ENCODE measurements around the gene MTMR3.

The MTMR3 gene

GRCh38 chr22:30010789-30011405, 127.9 kb downstream of the MTMR3 start:
- intact Hi-C loops (cut with DNase I) = no loop called here

GRCh38 chr22:30013201-30013600, 130.2 kb downstream of the MTMR3 start:
- DNase-seq = no peak
- intact Hi-C loops (cut with DNase I) = no loop called here

More at GRCh38 chr22:30010789-30011405, 127.9 kb downstream of the MTMR3 start:
- no peak for DNase-seq

GRCh38 chr22:30014244-30014643, 131.3 kb downstream of the MTMR3 start:
- DNase-seq = no peak
- intact Hi-C loops (cut with DNase I) = no loop called here

- intact Hi-C loops (cut with DNase I) = no loop called here
- DNase-seq = no peak
Observed at GRCh38 chr22:30015229-30015797, 132.3 kb downstream of the MTMR3 start.

DNA sequence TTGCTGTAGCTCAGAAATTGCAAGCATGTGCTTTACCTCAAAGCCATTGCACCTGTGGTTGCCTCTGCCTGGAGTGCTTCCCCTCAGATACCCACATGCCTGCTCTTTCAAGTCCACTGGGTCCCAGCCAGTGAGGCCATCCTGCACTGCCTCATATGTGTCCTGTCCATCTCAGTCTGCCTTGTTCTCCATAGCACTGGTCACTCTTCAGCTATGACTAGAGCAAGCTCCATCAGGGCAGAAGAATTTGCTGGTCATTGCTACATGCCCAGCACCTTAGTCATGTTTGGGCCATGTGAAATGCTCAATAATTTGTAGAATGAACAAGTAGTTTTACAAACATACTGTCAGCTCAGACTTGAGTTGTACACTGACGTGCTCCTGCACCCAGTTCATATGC, 132.9 kb downstream of the MTMR3 start:
- DNase-seq = no peak
- intact Hi-C loops (cut with DNase I) = no loop called here

GRCh38 chr22:30016596-30016995, 133.6 kb downstream of the MTMR3 start:
- no peak for DNase-seq
- intact Hi-C loops (cut with DNase I) = no loop called here

GRCh38 chr22:30017375-30018223, 134.6 kb downstream of the MTMR3 start:
- intact Hi-C loops (cut with DNase I) = no loop called here

DNA sequence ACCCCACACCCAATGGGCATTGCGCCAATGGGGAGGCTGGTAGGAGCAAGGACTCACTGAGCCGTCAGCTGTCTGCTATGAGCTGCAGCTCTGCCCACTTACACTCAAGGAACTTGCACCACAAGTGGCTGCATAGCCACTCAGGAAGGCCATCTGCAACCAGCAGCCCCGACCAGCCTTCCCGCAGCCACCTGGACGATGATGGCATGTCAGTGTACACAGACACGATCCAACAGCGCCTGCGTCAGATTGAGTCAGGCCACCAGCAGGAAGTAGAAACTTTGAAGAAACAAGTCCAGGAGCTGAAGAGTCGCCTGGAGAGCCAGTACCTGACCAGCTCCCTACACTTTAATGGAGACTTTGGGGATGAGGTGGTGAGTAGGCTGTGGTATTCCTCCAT, 137.5 kb downstream of the MTMR3 start:
- intact Hi-C loops (cut with DNase I) = no loop called here
- no peak for DNase-seq

More at GRCh38 chr22:30017375-30018223, 134.6 kb downstream of the MTMR3 start:
- DNase-seq = no peak

- DNase-seq = no peak
- intact Hi-C loops (cut with DNase I) = no loop called here
Observed at GRCh38 chr22:30021338-30021737, 138.4 kb downstream of the MTMR3 start.

- no peak for DNase-seq
- intact Hi-C loops (cut with DNase I) = no loop called here
Observed at GRCh38 chr22:30021881-30022619, 139.1 kb downstream of the MTMR3 start.

GRCh38 chr22:30023099-30023660, 140.2 kb downstream of the MTMR3 start:
- intact Hi-C loops (cut with DNase I) = no loop called here
- DNase-seq = peak in 2 of 42 donors; percentile 36 to 38

- intact Hi-C loops (cut with DNase I) = no loop called here
- DNase-seq = no peak
Observed at GRCh38 chr22:30024231-30024630, 141.3 kb downstream of the MTMR3 start.

- DNase-seq = no peak
- intact Hi-C loops (cut with DNase I) = no loop called here
Observed at GRCh38 chr22:30025221-30025620, 142.2 kb downstream of the MTMR3 start.

DNA sequence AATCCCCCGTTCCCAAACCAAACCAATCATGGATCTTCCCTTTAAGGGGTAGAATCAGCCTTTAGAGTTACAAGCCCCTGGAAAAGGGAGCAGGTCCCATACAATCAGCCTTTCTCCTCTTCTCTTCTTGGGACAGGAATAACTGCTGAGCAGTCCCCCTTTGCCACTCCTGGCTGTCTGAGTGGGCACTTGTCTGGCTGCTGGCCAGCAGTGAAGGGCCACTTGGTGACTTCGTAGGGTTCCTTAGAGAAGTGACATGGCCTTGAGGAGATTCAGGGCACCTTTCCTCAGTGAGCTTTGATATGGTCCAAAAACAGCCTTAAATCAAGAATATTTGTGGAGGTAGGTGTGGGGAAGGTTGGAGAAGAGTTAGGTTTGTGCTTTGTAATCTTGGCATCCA, 143.8 kb downstream of the MTMR3 start:
- no peak for DNase-seq
- intact Hi-C loops (cut with DNase I) = no loop called here

DNA sequence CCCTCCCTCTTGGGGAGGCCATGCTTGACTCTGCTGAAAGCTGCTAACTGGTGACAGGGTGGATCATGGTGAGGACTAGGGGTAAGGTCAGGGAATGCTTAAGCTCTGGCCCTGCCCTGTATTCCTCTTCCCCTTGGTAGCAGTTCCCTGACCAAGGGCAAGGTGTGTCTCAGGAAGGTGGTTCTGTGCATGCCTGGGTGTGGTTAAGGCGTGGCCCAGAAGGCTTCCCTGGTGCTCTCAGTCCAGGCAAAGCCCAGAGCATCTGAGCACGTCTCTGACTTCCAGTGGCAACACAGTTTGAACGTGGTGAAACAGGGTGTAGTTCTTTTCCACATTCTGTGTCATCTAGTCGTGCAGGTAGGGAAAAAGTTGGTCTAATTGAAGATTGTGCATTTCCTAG, 144.2 kb downstream of the MTMR3 start:
- intact Hi-C loops (cut with DNase I) = no loop called here
- no peak for DNase-seq

DNA sequence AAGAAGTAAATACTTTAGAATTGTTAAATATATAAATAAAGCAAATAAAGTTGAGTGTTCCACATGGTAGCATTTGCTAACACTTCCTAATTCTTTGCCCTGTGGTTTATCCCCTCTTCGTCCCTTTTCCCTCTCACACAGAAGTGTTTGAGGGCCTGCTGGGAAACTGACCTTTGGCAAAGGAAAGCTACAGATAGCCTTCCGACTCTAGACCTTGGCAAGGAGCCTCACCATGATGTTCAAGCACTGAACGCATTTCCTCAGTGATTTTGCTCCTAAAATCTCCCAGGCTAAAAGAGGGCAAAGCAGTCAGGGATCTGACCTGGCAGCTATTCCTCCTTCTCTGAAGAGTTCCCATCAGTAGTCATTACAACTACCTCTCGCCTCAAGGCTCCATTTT, 144.8 kb downstream of the MTMR3 start:
- intact Hi-C loops (cut with DNase I) = no loop called here
- no peak for DNase-seq

GRCh38 chr22:30028731-30029130, 145.8 kb downstream of the MTMR3 start:
- DNase-seq = peak; percentile 17 to 90 (median 73)
- intact Hi-C loops (cut with DNase I) = no loop called here

DNA sequence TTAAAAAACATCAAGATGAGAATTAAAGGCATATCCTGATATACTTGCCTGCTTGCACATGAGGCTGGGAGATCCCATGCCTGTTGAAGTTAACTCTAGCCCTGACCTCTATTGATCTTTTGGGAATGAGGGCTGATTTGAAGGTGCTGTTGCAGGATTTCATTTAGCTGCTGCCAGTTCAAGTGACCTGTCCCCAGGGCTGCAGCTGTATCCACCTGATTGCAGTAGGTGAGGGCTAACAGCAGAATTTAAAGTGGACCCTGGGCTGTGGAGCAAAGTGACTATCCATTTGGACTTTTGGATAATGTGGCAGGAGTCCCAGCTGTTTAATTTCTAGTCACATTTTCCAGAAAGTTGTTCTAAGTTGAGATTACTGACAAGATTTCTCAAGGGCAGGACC, 146.5 kb downstream of the MTMR3 start:
- intact Hi-C loops (cut with DNase I) = no loop called here
- DNase-seq = no peak

DNA sequence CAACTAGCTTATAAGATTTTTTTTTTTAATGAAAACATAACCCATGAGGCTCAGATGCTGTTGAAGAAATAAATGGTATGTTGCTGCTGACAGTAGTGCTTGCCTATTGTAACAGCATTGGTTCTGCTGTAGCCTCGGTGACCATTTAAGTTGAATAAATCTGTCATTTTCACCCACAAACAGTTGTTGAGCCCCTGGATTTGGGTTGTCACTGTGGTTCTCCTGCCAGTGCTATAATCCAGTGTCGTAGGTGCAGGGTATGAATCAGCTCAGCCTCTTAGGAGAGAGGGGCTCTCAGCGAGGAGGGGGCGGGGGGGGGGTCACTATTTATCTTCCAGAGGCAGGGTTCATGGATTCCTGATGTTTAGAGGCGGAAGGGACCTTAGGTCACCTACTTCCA, 147.4 kb downstream of the MTMR3 start:
- intact Hi-C loops (cut with DNase I) = no loop called here
- no peak for DNase-seq
